Body of pancreas (tissue), 4 donors: Measurements from ENCODE around the gene PDLIM5.

Experiments used
- CTCF ChIP-seq, 7 experiments: fragments of 450-650 bp in 4 of 7; fragments of 200-600 bp in 3 of 7; sonication (generic) in 3 of 7; IDR thresholded peaks; one replicate each; pipeline ENCODE4 v1.5.1; 2016 to 2019; ENCODE audit warnings: antibody characterized with exemption in 7 of 7
- POLR2A ChIP-seq, 3 donors: fragments of 450-650 bp; IDR thresholded peaks; one replicate each; pipeline ENCODE4 v1.6.1; 2016; ENCODE audit warnings: antibody characterized with exemption in 3 of 3, mild to moderate bottlenecking in 2 of 3

GRCh38 chr4:94508296-94508695, 56.6 kb downstream of the PDLIM5 start:
- TF ChIP-seq CTCF (IDR thresholded peaks at IDR 0.05) (no peak), POLR2A (IDR thresholded peaks at IDR 0.05) (no peak)
